ENCODE measurements around the gene CMTM7.

CMTM7 gene

GRCh38 chr3:32492684-32493436 lies 101.2 kb downstream of the CMTM7 start:
- no peak for DNase-seq (ENCODE audit: low spot score)

GRCh38 chr3:32493437-32494414 lies 102.1 kb downstream of the CMTM7 start:
- no peak for DNase-seq (ENCODE audit: low spot score)

- DNase-seq (ENCODE audit: low spot score), result no peak
Observed at GRCh38 chr3:32495085-32495484, 103.4 kb downstream of the CMTM7 start.

GRCh38 chr3:32495609-32496008 lies 104.0 kb downstream of the CMTM7 start:
- DNase-seq (ENCODE audit: low spot score), result no peak

GRCh38 chr3:32498252-32498651 lies 106.6 kb downstream of the CMTM7 start:
- no peak for DNase-seq (ENCODE audit: low spot score)

GRCh38 chr3:32498992-32499391 lies 107.3 kb downstream of the CMTM7 start:
- no peak for DNase-seq (ENCODE audit: low spot score)

- no peak for DNase-seq (ENCODE audit: low spot score)
Observed at GRCh38 chr3:32499585-32499984, 107.9 kb downstream of the CMTM7 start.

- no peak for DNase-seq (ENCODE audit: low spot score)
Observed at GRCh38 chr3:32500231-32500630, 108.6 kb downstream of the CMTM7 start.

GRCh38 chr3:32500880-32501782 lies 109.5 kb downstream of the CMTM7 start:
- DNase-seq (ENCODE audit: low spot score), result peak; percentile 10

- no peak for DNase-seq (ENCODE audit: low spot score)
Observed at GRCh38 chr3:32501783-32502117, 110.1 kb downstream of the CMTM7 start.

- peak; percentile 83 for DNase-seq (ENCODE audit: low spot score)
Observed at GRCh38 chr3:32502118-32502945, 110.7 kb downstream of the CMTM7 start, which contains the start of gene CMTM6. TSS of gene CMTM6 (minus strand) at chr3:32502852. CDS start at chr3:32502745, 107 bp downstream.

- DNase-seq (ENCODE audit: low spot score), result no peak
Observed at GRCh38 chr3:32502946-32503286, 111.3 kb downstream of the CMTM7 start.

Data from putamen (tissue), 1 donor.